ENCODE data around the gene ADA. TPM values are rescaled to one million over a fixed set of nuclear protein-coding genes. Genes with fewer than 3 reads are reported as not detected.
"Not testable (repeated sequence)": the region's sequence is repeated elsewhere in the genome, so short reads cannot be mapped to it uniquely, and the experiment has no call there.

The ADA gene
- 3.1 and 4.4 TPM in 2 replicates for polyA plus RNA-seq (2014; cell fraction: cytosol; rRNA removed)
- 4.5 and 5.8 TPM in 2 replicates for polyA plus RNA-seq (2014; cell fraction: nucleus; rRNA removed)

GRCh38 chr20:44651684-44652423, at the start of gene ADA:
ADA (minus strand) TSS chr20:44651699; CDS start chr20:44651607, 92 bp downstream.
- no peak for DNase-seq (ENCODE audit: low spot score)

- DNase-seq (ENCODE audit: low spot score): no peak
These were observed 48.8 kb upstream of the ADA start for GRCh38 chr20:44700306-44700705.

GRCh38 chr20:44698351-44698750, 46.9 kb upstream of the ADA start:
- DNase-seq (ENCODE audit: low spot score): no peak

- DNase-seq (ENCODE audit: low spot score): not testable (repeated sequence)
These were observed 45.5 kb upstream of the ADA start for GRCh38 chr20:44697041-44697440.

- peak; percentile 39 for DNase-seq (ENCODE audit: low spot score)
These were observed 44.8 kb upstream of the ADA start for GRCh38 chr20:44696315-44696714.

GRCh38 chr20:44695674-44696300, 44.3 kb upstream of the ADA start:
- DNase-seq (ENCODE audit: low spot score): no peak

- DNase-seq (ENCODE audit: low spot score): no peak
These were observed 43.8 kb upstream of the ADA start for GRCh38 chr20:44695295-44695673.

- DNase-seq (ENCODE audit: low spot score): no peak
These were observed 42.7 kb upstream of the ADA start for GRCh38 chr20:44694159-44694558.

GRCh38 chr20:44693627-44694026, 42.1 kb upstream of the ADA start:
- DNase-seq (ENCODE audit: low spot score): no peak

- DNase-seq (ENCODE audit: low spot score): no peak
These were observed 41.5 kb upstream of the ADA start for GRCh38 chr20:44692932-44693480.

GRCh38 chr20:44691424-44692423, 40.2 kb upstream of the ADA start:
- no peak for DNase-seq (ENCODE audit: low spot score)

GRCh38 chr20:44690781-44691423, 39.4 kb upstream of the ADA start:
- DNase-seq (ENCODE audit: low spot score): no peak

- no peak for DNase-seq (ENCODE audit: low spot score)
These were observed 38.3 kb upstream of the ADA start for GRCh38 chr20:44689809-44690208.

- no peak for DNase-seq (ENCODE audit: low spot score)
These were observed 36.6 kb upstream of the ADA start for GRCh38 chr20:44688053-44688625.

GRCh38 chr20:44686934-44687333, 35.4 kb upstream of the ADA start:
- no peak for DNase-seq (ENCODE audit: low spot score)

- DNase-seq (ENCODE audit: low spot score): no peak
These were observed 32.8 kb upstream of the ADA start for GRCh38 chr20:44684047-44684967.

GRCh38 chr20:44683263-44684046, 32.0 kb upstream of the ADA start:
- DNase-seq (ENCODE audit: low spot score): peak; percentile 67

- no peak for DNase-seq (ENCODE audit: low spot score)
These were observed 30.5 kb upstream of the ADA start for GRCh38 chr20:44681796-44682566.

All from SK-N-DZ (cell line).